Liver (tissue), 9 donors: ENCODE results near the gene CGRRF1. TPM values are rescaled to one million over a fixed set of nuclear protein-coding genes. Genes with fewer than 3 reads are reported as not detected.

Experiments
- DNase-seq: peaks from one replicate; pipeline ENCODE4 v3.0.0-alpha.2; 2017; ENCODE audit warnings: low spot score
- H3K27ac ChIP-seq, 2 donors: one replicate each; pipeline ENCODE4 v1.7.0; 2013; ENCODE audit warnings: inconsistent platforms in 2 of 2, low read length in 2 of 2, control low read depth in 1 of 2, low read depth in 1 of 2, mild to moderate bottlenecking in 1 of 2
- H3K27me3 ChIP-seq, 4 donors: one replicate each; pipeline versions ENCODE4 v1.6.1 to v1.7.0; 2013; ENCODE audit warnings: low read length in 3 of 4, inconsistent platforms in 1 of 4, mild to moderate bottlenecking in 1 of 4, moderate library complexity in 1 of 4; ENCODE audit not compliant: control insufficient read depth in 4 of 4, insufficient read depth in 4 of 4
- H3K36me3 ChIP-seq, 4 donors: one replicate each; pipeline versions ENCODE4 v1.6.1 to v1.7.0; 2013; ENCODE audit warnings: low read length in 3 of 4, mild to moderate bottlenecking in 3 of 4, low read depth in 1 of 4, moderate library complexity in 1 of 4; ENCODE audit not compliant: control insufficient read depth in 4 of 4, insufficient read depth in 3 of 4
- H3K4me1 ChIP-seq, 4 donors: one replicate each; pipeline versions ENCODE4 v1.6.1 to v1.7.0; 2013; ENCODE audit warnings: low read length in 3 of 4, mild to moderate bottlenecking in 3 of 4, moderate library complexity in 1 of 4; ENCODE audit not compliant: control insufficient read depth in 4 of 4, insufficient read depth in 4 of 4
- H3K4me3 ChIP-seq, 3 donors: one replicate each; pipeline versions ENCODE4 v1.6.1 to v1.7.0; 2013; ENCODE audit warnings: low read length in 3 of 3, control low read depth in 1 of 3, low read depth in 1 of 3, mild to moderate bottlenecking in 1 of 3
- H3K9ac ChIP-seq, 2 donors: one replicate each; pipeline ENCODE4 v1.7.0; 2013; ENCODE audit warnings: low read length in 2 of 2, mild to moderate bottlenecking in 2 of 2, moderate library complexity in 2 of 2, control low read depth in 1 of 2, low read depth in 1 of 2
- H3K9me3 ChIP-seq, 4 donors: one replicate each; pipeline versions ENCODE4 v1.6.1 to v1.7.0; 2013; ENCODE audit warnings: low read length in 3 of 4; ENCODE audit not compliant: control insufficient read depth in 4 of 4
- ATF3 ChIP-seq: IDR thresholded peaks from 2 replicates; pipeline ENCODE4 v1.6.1; 2016; ENCODE audit warnings: antibody characterized with exemption
- CTCF ChIP-seq: fragments of 150-350 bp; IDR thresholded peaks from 2 replicates; pipeline ENCODE4 v1.5.1; 2017; ENCODE audit warnings: improper control_type of control experiment, low read depth, low read length; ENCODE audit not compliant: missing input control
- EGR1 ChIP-seq, 2 donors: IDR thresholded peaks; 2 replicates each; pipeline ENCODE4 v1.6.1; 2016 to 2018; ENCODE audit warnings: antibody characterized with exemption in 2 of 2, low read depth in 2 of 2
- FOXA1 ChIP-seq: IDR thresholded peaks from 2 replicates; pipeline ENCODE4 v1.6.1; 2016; ENCODE audit warnings: antibody characterized with exemption
- FOXA2 ChIP-seq: IDR thresholded peaks from 2 replicates; pipeline ENCODE4 v1.6.1; 2016; ENCODE audit warnings: antibody characterized with exemption
- GABPA ChIP-seq, 2 donors: IDR thresholded peaks in 1 of 2; conservative IDR thresholded peaks in 1 of 2; 2 replicates each; pipeline ENCODE4 v1.6.1; 2016; ENCODE audit warnings: antibody characterized with exemption in 2 of 2, mild to moderate bottlenecking in 1 of 2, moderate library complexity in 1 of 2
- HNF4A ChIP-seq, 2 donors: conservative IDR thresholded peaks; 2 replicates each; pipeline ENCODE4 v1.6.1; 2016; ENCODE audit warnings: antibody characterized with exemption in 2 of 2, mild to moderate bottlenecking in 2 of 2
- HNF4G ChIP-seq: IDR thresholded peaks from 2 replicates; pipeline ENCODE4 v1.6.1; 2016; ENCODE audit warnings: antibody characterized with exemption
- JUND ChIP-seq, 2 donors: IDR thresholded peaks; 2 replicates each; pipeline ENCODE4 v1.6.1; 2016; ENCODE audit warnings: antibody characterized with exemption in 2 of 2
- MAX ChIP-seq: IDR thresholded peaks from 2 replicates; pipeline ENCODE4 v1.6.1; 2016; ENCODE audit warnings: antibody characterized with exemption
- NR2F2 ChIP-seq: IDR thresholded peaks from 2 replicates; pipeline ENCODE4 v1.6.1; 2016; ENCODE audit warnings: antibody characterized with exemption
- RAD21 ChIP-seq, 2 donors: IDR thresholded peaks; 2 replicates each; pipeline ENCODE4 v1.6.1; 2016; ENCODE audit warnings: antibody characterized with exemption in 2 of 2, mild to moderate bottlenecking in 2 of 2
- REST ChIP-seq: IDR thresholded peaks from 2 replicates; pipeline ENCODE4 v1.6.1; 2016; ENCODE audit warnings: antibody characterized with exemption, mild to moderate bottlenecking
- RXRA ChIP-seq, 2 donors: IDR thresholded peaks; 2 replicates each; pipeline ENCODE4 v1.6.1; 2017 to 2018; ENCODE audit warnings: antibody characterized with exemption in 2 of 2, mild to moderate bottlenecking in 1 of 2
- SP1 ChIP-seq: IDR thresholded peaks from 2 replicates; pipeline ENCODE4 v1.6.1; 2018; ENCODE audit warnings: antibody characterized with exemption, mild to moderate bottlenecking
- TAF1 ChIP-seq: conservative IDR thresholded peaks from 2 replicates; pipeline ENCODE4 v1.6.1; 2016; ENCODE audit warnings: antibody characterized with exemption, mild to moderate bottlenecking
- YY1 ChIP-seq: IDR thresholded peaks from 2 replicates; pipeline ENCODE4 v1.6.1; 2016; ENCODE audit warnings: antibody characterized with exemption, mild to moderate bottlenecking
- ZBTB33 ChIP-seq: IDR thresholded peaks from 2 replicates; pipeline ENCODE4 v1.6.1; 2016; ENCODE audit warnings: antibody characterized with exemption
- WGBS: extraction: QIAGEN DNeasy Blood & Tissue Kit; methylation state at CpG from one replicate; pipeline ENCODE4 v1.1.7; 2013; 5-methylcytosine and 5-hydroxymethylcytosine counted together
- polyA plus RNA-seq, 2 donors: library from polyadenylated mRNA; stranded (reverse) in 1 of 2; unstranded in 1 of 2; fragments of 200-250 nt in 1 of 2; fragments of >200 nt in 1 of 2; fragmentation: Nextera tagmentation in 1 of 2; extraction: Ambion mirVana in 1 of 2; gene quantifications; one replicate each; pipeline versions ENCODE4 v1.2.1 to v1.2.3, GENCODE V29; 2013 to 2015
- total RNA-seq, 2 donors: library from RNA; depleted of rRNA; stranded (reverse); fragments of >200 nt; gene quantifications; one replicate each; pipeline ENCODE4 v1.2.3, GENCODE V29; 2014
- donor health status: healthy.
- donor health status: healthy.
- donor health status: healthy.
- donor health status: healthy.
- donor health status: healthy.

The CGRRF1 gene
- total and polyA plus RNA-seq, 4 donors = 4.6 to 11.2 (median 5.0) TPM

GRCh38 chr14:54481695-54482094, 28.0 kb upstream of the CGRRF1 start (continued):
- no peak for TF ChIP-seq REST
- TF ChIP-seq ATF3 = no peak
- TF ChIP-seq FOXA2 = no peak
- TF ChIP-seq HNF4G = no peak
- TF ChIP-seq JUND (IDR thresholded peaks at IDR 0.05) = no peak
- TF ChIP-seq CTCF = no peak

GRCh38 chr14:54483073-54483745, 26.5 kb upstream of the CGRRF1 start:
- DNase-seq = no peak
- H3K4me3 ChIP-seq = no peak overlapping the region
- H3K4me1 ChIP-seq = peaks cover 6 to 26% (median 19%) of the 10 kb centered on the region in 4 donors
- H3K27ac ChIP-seq = peak overlapping the region; percentile 19 to 26
- H3K36me3 ChIP-seq = peaks cover 0 to 7% (median 2%) of the 10 kb centered on the region in 4 donors
- WGBS = 67% methylated on average over 8 of the region's 8 CpGs
- no peaks in the 10 kb centered on the region for H3K9me3 ChIP-seq
- no peak overlapping the region for H3K9ac ChIP-seq
- TF ChIP-seq JUND (IDR thresholded peaks at IDR 0.05) = peak in 1 of 2 donors; percentile 53
- TF ChIP-seq NR2F2 = no peak
- TF ChIP-seq RAD21 (IDR thresholded peaks at IDR 0.05) = peak; percentile 26 to 56
- no peak for TF ChIP-seq TAF1
- no peak for TF ChIP-seq EGR1 (IDR thresholded peaks at IDR 0.05; ENCODE audit: low read depth in 2 of 2)
- TF ChIP-seq SP1 = peak; percentile 85
- no peak for TF ChIP-seq CTCF
- TF ChIP-seq FOXA2 = peak; percentile 96
- peak; percentile 58 for TF ChIP-seq YY1
- no peak for TF ChIP-seq REST
- peak; percentile 90 for TF ChIP-seq FOXA1
- TF ChIP-seq GABPA (IDR thresholded peaks at IDR 0.05 in 1 of 2, conservative IDR thresholded peaks at IDR 0.05 in 1 of 2) = no peak
- TF ChIP-seq HNF4A (conservative IDR thresholded peaks at IDR 0.05) = peak; percentile 89 to 93
- peak; percentile 73 to 77 for TF ChIP-seq RXRA (IDR thresholded peaks at IDR 0.05)
- TF ChIP-seq ATF3 = peak; percentile 40
- TF ChIP-seq HNF4G = peak; percentile 66
- no peak for TF ChIP-seq MAX
- no peak for TF ChIP-seq ZBTB33
- H3K27me3 ChIP-seq = no peaks in the 10 kb centered on the region
